ENCODE results near the gene GNPDA2. TPM values are rescaled to one million over a fixed set of nuclear protein-coding genes. Genes with fewer than 3 reads are reported as not detected.
A peak's percentile ranks its signal among the peaks of the same experiment; 100 is the strongest.

The GNPDA2 gene
- total RNA-seq, 1 donor from 2014 or later: 14.6 TPM

GRCh38 chr4:44700427-44700826 is 25.9 kb downstream of the GNPDA2 start:
- Histone ChIP-seq H3K9ac (ENCODE audit: low read depth in 1 of 3, low read length in 3 of 3) (no peak overlapping the region), H3K36me3 (ENCODE audit: control insufficient read depth in 3 of 3, insufficient read depth in 3 of 3, low read length in 3 of 3) (peaks cover 16 to 54% (median 46%) of the 10 kb centered on the region in 3 donors), H3K27me3 (ENCODE audit: control insufficient read depth in 3 of 3, insufficient read depth in 3 of 3, low read length in 3 of 3) (no peaks in the 10 kb centered on the region), H3K4me3 (ENCODE audit: low read length in 3 of 3) (no peak overlapping the region), H3K9me3 (ENCODE audit: control insufficient read depth in 3 of 3, low read length in 3 of 3) (no peaks in the 10 kb centered on the region), H3K4me1 (ENCODE audit: control insufficient read depth in 3 of 3, insufficient read depth in 3 of 3, low read length in 3 of 3) (no peaks in the 10 kb centered on the region), H3K27ac (ENCODE audit: low read depth, low read length) (no peak overlapping the region)

GRCh38 chr4:44684648-44685047 is 41.7 kb downstream of the GNPDA2 start:
- no peak overlapping the region for H3K9ac ChIP-seq (ENCODE audit: low read depth in 1 of 3, low read length in 3 of 3)
- H3K36me3 ChIP-seq (ENCODE audit: control insufficient read depth in 3 of 3, insufficient read depth in 3 of 3, low read length in 3 of 3): peaks cover 7 to 53% (median 43%) of the 10 kb centered on the region in 3 donors
- H3K9me3 ChIP-seq (ENCODE audit: control insufficient read depth in 3 of 3, low read length in 3 of 3): no peaks in the 10 kb centered on the region
- H3K4me3 ChIP-seq (ENCODE audit: low read length in 3 of 3): no peak overlapping the region
- H3K4me1 ChIP-seq (ENCODE audit: control insufficient read depth in 3 of 3, insufficient read depth in 3 of 3, low read length in 3 of 3): peaks cover 0 to 5% (median 5%) of the 10 kb centered on the region in 3 donors
- no peak overlapping the region for H3K27ac ChIP-seq (ENCODE audit: low read depth, low read length)
- no peaks in the 10 kb centered on the region for H3K27me3 ChIP-seq (ENCODE audit: control insufficient read depth in 3 of 3, insufficient read depth in 3 of 3, low read length in 3 of 3)

- no peaks in the 10 kb centered on the region for H3K27me3 ChIP-seq (ENCODE audit: control insufficient read depth in 3 of 3, insufficient read depth in 3 of 3, low read length in 3 of 3)
- H3K4me3 ChIP-seq (ENCODE audit: low read length in 3 of 3): peak overlapping the region; percentile 87 to 99 (median 90)
- H3K4me1 ChIP-seq (ENCODE audit: control insufficient read depth in 3 of 3, insufficient read depth in 3 of 3, low read length in 3 of 3): peaks cover 12 to 15% (median 14%) of the 10 kb centered on the region in 3 donors
- H3K9me3 ChIP-seq (ENCODE audit: control insufficient read depth in 3 of 3, low read length in 3 of 3): no peaks in the 10 kb centered on the region
- H3K27ac ChIP-seq (ENCODE audit: low read depth, low read length): peak overlapping the region; percentile 96
- H3K9ac ChIP-seq (ENCODE audit: low read depth in 1 of 3, low read length in 3 of 3): peak overlapping the region; percentile 84 to 98 (median 91)
- H3K36me3 ChIP-seq (ENCODE audit: control insufficient read depth in 3 of 3, insufficient read depth in 3 of 3, low read length in 3 of 3): peaks cover 1 to 15% (median 14%) of the 10 kb centered on the region in 3 donors
Observed at GRCh38 chr4:44679060-44679459, 47.3 kb downstream of the GNPDA2 start.

- Histone ChIP-seq H3K9me3 (ENCODE audit: control insufficient read depth in 3 of 3, low read length in 3 of 3) (no peaks in the 10 kb centered on the region), H3K27ac (ENCODE audit: low read depth, low read length) (peak within 1 kb of the TSS; percentile 96), H3K36me3 (ENCODE audit: control insufficient read depth in 3 of 3, insufficient read depth in 3 of 3, low read length in 3 of 3) (peaks cover 0 to 12% (median 10%) of the 10 kb centered on the region in 3 donors), H3K4me1 (ENCODE audit: control insufficient read depth in 3 of 3, insufficient read depth in 3 of 3, low read length in 3 of 3) (peaks cover 12 to 15% (median 14%) of the 10 kb centered on the region in 3 donors), H3K9ac (ENCODE audit: low read depth in 1 of 3, low read length in 3 of 3) (peak within 1 kb of the TSS; percentile 84 to 98 (median 91)), H3K4me3 (ENCODE audit: low read length in 3 of 3) (peak within 1 kb of the TSS; percentile 87 to 99 (median 90)), H3K27me3 (ENCODE audit: control insufficient read depth in 3 of 3, insufficient read depth in 3 of 3, low read length in 3 of 3) (no peaks in the 10 kb centered on the region)
Observed at GRCh38 chr4:44678094-44679041, 48.0 kb downstream of the GNPDA2 start, which contains the start of gene GUF1. GUF1 (plus strand) TSS chr4:44678420; CDS start chr4:44678623, 203 bp downstream.

- no peaks in the 10 kb centered on the region for H3K9me3 ChIP-seq (ENCODE audit: control insufficient read depth in 3 of 3, low read length in 3 of 3)
- H3K27ac ChIP-seq (ENCODE audit: low read depth, low read length): no peak overlapping the region
- peaks cover 12 to 23% (median 20%) of the 10 kb centered on the region in 3 donors for H3K4me1 ChIP-seq (ENCODE audit: control insufficient read depth in 3 of 3, insufficient read depth in 3 of 3, low read length in 3 of 3)
- H3K4me3 ChIP-seq (ENCODE audit: low read length in 3 of 3): no peak overlapping the region
- no peaks in the 10 kb centered on the region for H3K36me3 ChIP-seq (ENCODE audit: control insufficient read depth in 3 of 3, insufficient read depth in 3 of 3, low read length in 3 of 3)
- H3K9ac ChIP-seq (ENCODE audit: low read depth in 1 of 3, low read length in 3 of 3): no peak overlapping the region
- no peaks in the 10 kb centered on the region for H3K27me3 ChIP-seq (ENCODE audit: control insufficient read depth in 3 of 3, insufficient read depth in 3 of 3, low read length in 3 of 3)
Observed at GRCh38 chr4:44675366-44675765, 51.0 kb downstream of the GNPDA2 start.

- no peaks in the 10 kb centered on the region for H3K9me3 ChIP-seq (ENCODE audit: control insufficient read depth in 3 of 3, low read length in 3 of 3)
- peaks cover 6 to 23% (median 12%) of the 10 kb centered on the region in 3 donors for H3K4me1 ChIP-seq (ENCODE audit: control insufficient read depth in 3 of 3, insufficient read depth in 3 of 3, low read length in 3 of 3)
- H3K36me3 ChIP-seq (ENCODE audit: control insufficient read depth in 3 of 3, insufficient read depth in 3 of 3, low read length in 3 of 3): no peaks in the 10 kb centered on the region
- no peak overlapping the region for H3K4me3 ChIP-seq (ENCODE audit: low read length in 3 of 3)
- H3K9ac ChIP-seq (ENCODE audit: low read depth in 1 of 3, low read length in 3 of 3): no peak overlapping the region
- no peak overlapping the region for H3K27ac ChIP-seq (ENCODE audit: low read depth, low read length)
- no peaks in the 10 kb centered on the region for H3K27me3 ChIP-seq (ENCODE audit: control insufficient read depth in 3 of 3, insufficient read depth in 3 of 3, low read length in 3 of 3)
Observed at GRCh38 chr4:44674471-44674870, 51.9 kb downstream of the GNPDA2 start.

- Histone ChIP-seq H3K9ac (ENCODE audit: low read depth in 1 of 3, low read length in 3 of 3) (no peak overlapping the region), H3K4me1 (ENCODE audit: control insufficient read depth in 3 of 3, insufficient read depth in 3 of 3, low read length in 3 of 3) (peaks cover 0 to 8% (median 6%) of the 10 kb centered on the region in 3 donors), H3K9me3 (ENCODE audit: control insufficient read depth in 3 of 3, low read length in 3 of 3) (no peaks in the 10 kb centered on the region), H3K27me3 (ENCODE audit: control insufficient read depth in 3 of 3, insufficient read depth in 3 of 3, low read length in 3 of 3) (no peaks in the 10 kb centered on the region), H3K4me3 (ENCODE audit: low read length in 3 of 3) (no peak overlapping the region), H3K27ac (ENCODE audit: low read depth, low read length) (no peak overlapping the region), H3K36me3 (ENCODE audit: control insufficient read depth in 3 of 3, insufficient read depth in 3 of 3, low read length in 3 of 3) (no peaks in the 10 kb centered on the region)
Observed at GRCh38 chr4:44671636-44672035, 54.7 kb downstream of the GNPDA2 start.

- peak overlapping the region; percentile 13 for H3K27ac ChIP-seq (ENCODE audit: low read depth, low read length)
Observed at GRCh38 chr4:44670506-44671199, 55.7 kb downstream of the GNPDA2 start.

GRCh38 chr4:44668526-44668925 is 57.8 kb downstream of the GNPDA2 start:
- Histone ChIP-seq H3K4me1 (ENCODE audit: control insufficient read depth in 3 of 3, insufficient read depth in 3 of 3, low read length in 3 of 3) (peaks cover 0 to 8% (median 6%) of the 10 kb centered on the region in 3 donors), H3K27ac (ENCODE audit: low read depth, low read length) (no peak overlapping the region), H3K27me3 (ENCODE audit: control insufficient read depth in 3 of 3, insufficient read depth in 3 of 3, low read length in 3 of 3) (no peaks in the 10 kb centered on the region)

More at GRCh38 chr4:44670506-44671199, 55.7 kb downstream of the GNPDA2 start:
- H3K27me3 ChIP-seq (ENCODE audit: control insufficient read depth in 3 of 3, insufficient read depth in 3 of 3, low read length in 3 of 3): no peaks in the 10 kb centered on the region
- H3K4me1 ChIP-seq (ENCODE audit: control insufficient read depth in 3 of 3, insufficient read depth in 3 of 3, low read length in 3 of 3): peaks cover 0 to 8% (median 6%) of the 10 kb centered on the region in 3 donors
- H3K36me3 ChIP-seq (ENCODE audit: control insufficient read depth in 3 of 3, insufficient read depth in 3 of 3, low read length in 3 of 3): no peaks in the 10 kb centered on the region
- no peak overlapping the region for H3K4me3 ChIP-seq (ENCODE audit: low read length in 3 of 3)
- H3K9ac ChIP-seq (ENCODE audit: low read depth in 1 of 3, low read length in 3 of 3): no peak overlapping the region
- H3K9me3 ChIP-seq (ENCODE audit: control insufficient read depth in 3 of 3, low read length in 3 of 3): no peaks in the 10 kb centered on the region

More at GRCh38 chr4:44668526-44668925, 57.8 kb downstream of the GNPDA2 start:
- H3K9me3 ChIP-seq (ENCODE audit: control insufficient read depth in 3 of 3, low read length in 3 of 3): no peaks in the 10 kb centered on the region
- H3K9ac ChIP-seq (ENCODE audit: low read depth in 1 of 3, low read length in 3 of 3): no peak overlapping the region
- H3K36me3 ChIP-seq (ENCODE audit: control insufficient read depth in 3 of 3, insufficient read depth in 3 of 3, low read length in 3 of 3): no peaks in the 10 kb centered on the region
- no peak overlapping the region for H3K4me3 ChIP-seq (ENCODE audit: low read length in 3 of 3)

Data from skeletal muscle tissue (tissue), 4 donors.